B cell (primary cell): ENCODE measurements around the gene GAS5. TPM values are rescaled to one million over a fixed set of nuclear protein-coding genes. Genes with fewer than 3 reads are reported as not detected.

Source experiments
- ATAC-seq: fragments of 200-7000 bp; cut with Tn5 transposase; one replicate; pipeline ENCODE4 v1.10.0; 2021; ENCODE audit warnings: low read depth, mild to moderate bottlenecking, moderate number of reproducible peaks, moderate library complexity
- CTCF ChIA-PET: fragments of 350-600 bp; sonication (Branson Sonifier 250); formaldehyde crosslinking; loops from one replicate; lab custom pipeline; 2021; ENCODE audit warnings: antibody characterized with exemption, inconsistent platforms; lab: Charles Lee
- POLR2A ChIA-PET: fragments of 350-600 bp; sonication (Branson Sonifier 250); formaldehyde crosslinking; loops from one replicate; lab custom pipeline; 2021; ENCODE audit warnings: antibody characterized with exemption; lab: Charles Lee
- DNase-seq: peaks from one replicate; pipeline ENCODE4 v3.0.0; 2013
- H2AFZ ChIP-seq: 2 replicates; pipeline ENCODE4 v1.6.1; 2012; ENCODE audit warnings: mild to moderate bottlenecking, low read depth, low read length; ENCODE audit not compliant: insufficient read depth, poor library complexity, severe bottlenecking
- H3K27ac ChIP-seq, 2 donors: 1 replicate in 1 of 2; 2 replicates in 1 of 2; pipeline ENCODE4 v1.5.1; 2012 to 2013; ENCODE audit warnings: low read length in 2 of 2, mild to moderate bottlenecking in 2 of 2, moderate library complexity in 1 of 2
- H3K27me3 ChIP-seq, 4 experiments: fragments of 200-600 bp in 1 of 4; sonication (generic) in 1 of 4; replicated peaks in 1 of 4; 1 replicate in 2 of 4; 2 replicates in 2 of 4; pipeline versions ENCODE4 v1.6.1 to v1.7.0; 2013 to 2016; ENCODE audit warnings: low read length in 3 of 4, mild to moderate bottlenecking in 2 of 4, mixed read lengths in 1 of 4, moderate library complexity in 1 of 4; ENCODE audit not compliant: insufficient read depth in 4 of 4, control insufficient read depth in 3 of 4; ENCODE audit errors: control extremely low read depth in 1 of 4
- H3K36me3 ChIP-seq, 2 experiments: replicated peaks in 1 of 2; 1 replicate in 1 of 2; 2 replicates in 1 of 2; pipeline versions ENCODE4 v1.6.1 to v1.7.1; 2013; ENCODE audit warnings: low read length in 1 of 2; ENCODE audit not compliant: insufficient read depth in 2 of 2, control insufficient read depth in 1 of 2; ENCODE audit errors: control extremely low read depth in 1 of 2, extremely low read depth in 1 of 2
- H3K4me1 ChIP-seq, 2 donors: fragments of 200-600 bp in 1 of 2; sonication (generic) in 1 of 2; 1 replicate in 1 of 2; 2 replicates in 1 of 2; pipeline versions ENCODE4 v1.5.1 to v1.6.1; 2013 to 2017; ENCODE audit warnings: low read length in 2 of 2; ENCODE audit not compliant: control insufficient read depth in 2 of 2, insufficient read depth in 2 of 2
- H3K4me2 ChIP-seq: replicated peaks from 2 replicates; pipeline ENCODE3; 2012; ENCODE audit warnings: mild to moderate bottlenecking, low read depth, low read length; ENCODE audit not compliant: poor library complexity, severe bottlenecking
- H3K4me3 ChIP-seq, 5 experiments: fragments of 200-600 bp in 1 of 5; sonication (generic) in 1 of 5; 1 replicate in 3 of 5; 2 replicates in 2 of 5; pipeline versions ENCODE4 v1.5.1 to v1.7.0; 2011 to 2016; ENCODE audit warnings: low read length in 4 of 5, mild to moderate bottlenecking in 4 of 5, low read depth in 2 of 5, control low read depth in 1 of 5, moderate library complexity in 1 of 5; ENCODE audit not compliant: insufficient read depth in 1 of 5; ENCODE audit errors: control extremely low read depth in 1 of 5, extremely low read depth in 1 of 5
- H3K79me2 ChIP-seq: fragments of 200-600 bp; sonication (generic); one replicate; pipeline ENCODE4 v1.6.0; 2016; ENCODE audit warnings: low read length; ENCODE audit not compliant: control insufficient read depth, insufficient read depth
- H3K9ac ChIP-seq: fragments of 200-600 bp; sonication (generic); 2 replicates; pipeline ENCODE4 v1.6.1; 2017; ENCODE audit warnings: mild to moderate bottlenecking, low read length, moderate library complexity
- H3K9me3 ChIP-seq, 3 donors: one replicate each; pipeline versions ENCODE4 v1.6.1 to v1.7.1; 2013; ENCODE audit warnings: low read length in 2 of 3; ENCODE audit not compliant: control insufficient read depth in 2 of 3, insufficient read depth in 1 of 3; ENCODE audit errors: control extremely low read depth in 1 of 3
- H4K20me1 ChIP-seq: 2 replicates; pipeline ENCODE4 v1.6.0; 2012; ENCODE audit warnings: mild to moderate bottlenecking, low read length; ENCODE audit not compliant: insufficient read depth, control insufficient read depth, poor library complexity, severe bottlenecking
- H3K27ac Mint-ChIP-seq: one replicate; pipeline ENCODE4 v1.8.0; 2021; ENCODE audit warnings: mixed read lengths
- H3K27me3 Mint-ChIP-seq: one replicate; pipeline ENCODE4 v1.8.0; 2021; ENCODE audit warnings: mixed read lengths
- H3K4me1 Mint-ChIP-seq: one replicate; pipeline ENCODE4 v1.8.0; 2021; ENCODE audit warnings: mixed read lengths
- H3K4me3 Mint-ChIP-seq: one replicate; pipeline ENCODE4 v1.8.0; 2021; ENCODE audit warnings: mixed read lengths
- H3K9me3 Mint-ChIP-seq: one replicate; pipeline ENCODE4 v1.8.0; 2022; ENCODE audit warnings: mixed read lengths; ENCODE audit not compliant: insufficient read depth
- EZH2 ChIP-seq: IDR thresholded peaks from 2 replicates; pipeline ENCODE4 v1.6.1; 2012; ENCODE audit warnings: borderline replicate concordance, low read depth, mild to moderate bottlenecking, moderate library complexity, low read length; ENCODE audit not compliant: insufficient read depth, poor library complexity, severe bottlenecking
- WGBS: methylation state at CpG from one replicate; pipeline ENCODE4 v1.1.5; 2013; ENCODE audit warnings: missing lambda C conversion rate; ENCODE audit not compliant: insufficient coverage; 5-methylcytosine and 5-hydroxymethylcytosine counted together
- intact Hi-C: fragments of 100-400 bp; cut with micrococcal nuclease; formaldehyde crosslinking; loops from one replicate; pipeline ENCODE4 v1.10.0; 2022
- polyA plus RNA-seq: library from polyadenylated mRNA; depleted of rRNA; stranded (reverse); fragments of >200 nt; gene quantifications from 2 replicates; pipeline ENCODE4 v1.2.3, GENCODE V29; 2012
- total RNA-seq, 2 donors: library from RNA; stranded (reverse); fragments of 120-200 nt in 1 of 2; gene quantifications; 1 replicate in 1 of 2; 2 replicates in 1 of 2; pipeline versions ENCODE4 v1.2.3 to v1.2.4, GENCODE V29; 2013 to 2022
- TF ChIP-seq, protein P1 (sequence below): fragments of 200-600 bp; IDR thresholded peaks from one replicate; pipeline ENCODE4 v1.8.0; 2022; ENCODE audit warnings: antibody characterized with exemption, mild to moderate bottlenecking

GAS5 gene
- total and polyA plus RNA-seq, 2 donors (not counting 1 experiment from before 2014, with no cell fraction given), result 472 to 622 TPM

DNA sequence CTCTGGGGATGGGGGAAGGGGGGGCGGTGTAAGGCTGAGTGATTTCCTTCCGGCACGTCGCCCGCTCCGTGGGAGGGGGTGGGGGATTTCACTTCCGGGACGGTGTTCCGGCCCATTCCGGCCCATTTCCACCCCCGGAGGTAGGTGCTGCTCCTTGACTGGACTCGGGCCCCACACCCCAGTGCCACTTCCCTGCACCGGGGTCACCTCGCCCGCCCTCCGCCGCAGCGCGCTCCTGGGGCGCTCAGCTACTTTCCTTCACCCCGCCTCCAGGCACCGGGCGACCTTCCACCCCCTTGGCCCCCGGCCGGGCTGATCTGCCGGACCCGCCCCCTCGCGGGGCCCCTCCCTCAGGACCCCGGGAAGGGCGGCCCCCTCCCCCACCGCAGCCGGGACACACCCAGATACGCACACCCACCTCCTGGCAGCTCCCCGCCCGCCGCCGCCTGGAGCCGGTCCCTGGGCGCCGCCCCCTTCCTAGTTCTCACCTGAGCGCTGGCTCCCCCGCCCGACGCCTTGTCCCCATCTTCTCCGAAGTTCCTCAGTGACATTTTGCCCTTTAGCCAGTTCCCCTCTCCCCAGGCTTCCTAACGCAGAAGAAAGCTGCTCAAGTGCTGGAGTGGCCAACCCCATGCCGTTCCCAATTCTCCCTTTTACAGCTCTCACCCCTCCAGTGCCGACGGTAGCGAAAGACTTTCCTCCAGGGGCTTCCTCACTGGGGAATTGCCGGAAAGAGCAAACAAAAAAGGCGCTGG, 654 bp upstream of the GAS5 start, which contains the start of gene ZBTB37:
Gene ZBTB37, plus strand, starts transcription at position 115 of the 755 bp plus-strand sequence. CDS start 1,846 bp downstream, outside the sequence.
- Histone ChIP-seq H3K27ac (peak within 1 kb of the TSS; percentile 90 to 93), H3K9me3 (no peaks in the 10 kb centered on the region), H3K36me3 (peaks cover 5 to 52% of the 10 kb centered on the region in 2 experiments), H4K20me1 (no peaks in the 10 kb centered on the region), H3K27me3 (no peaks in the 10 kb centered on the region), H3K4me2 (peak within 1 kb of the TSS; percentile 90), H3K9ac (peak within 1 kb of the TSS; percentile 81), H2AFZ (peak within 1 kb of the TSS; percentile 92), H3K4me3 (peak within 1 kb of the TSS; percentile 70 to 98 (median 89)), H3K4me1 (peaks cover 42 to 50% of the 10 kb centered on the region in 2 donors), H3K79me2 (peaks cover 31% of the 10 kb centered on the region)
- DNase-seq, result no peak
- POLR2A ChIA-PET, result interaction anchor here (0.5 to 2.4 kb wide), 17 partner anchors 14 to 1336 kb away, joined by 3 to 16 read pairs (median 4); partner anchors contain the start of genes CACYBP, CENPL, DARS2 and KLHL20
- Mint-ChIP-seq H3K27me3 (no peaks in the 10 kb centered on the region), H3K27ac (peak within 1 kb of the TSS; percentile 98), H3K9me3 (no peaks in the 10 kb centered on the region), H3K4me1 (peaks cover 74% of the 10 kb centered on the region), H3K4me3 (peak within 1 kb of the TSS; percentile 94)
- intact Hi-C loops, result loop anchor here (1.0 to 5.0 kb wide), 8 partner anchors 44 to 1155 kb away; partner anchors contain the start of genes CENPL, DARS2, KLHL20 and MRPS14
- TF ChIP-seq, protein P1, sequence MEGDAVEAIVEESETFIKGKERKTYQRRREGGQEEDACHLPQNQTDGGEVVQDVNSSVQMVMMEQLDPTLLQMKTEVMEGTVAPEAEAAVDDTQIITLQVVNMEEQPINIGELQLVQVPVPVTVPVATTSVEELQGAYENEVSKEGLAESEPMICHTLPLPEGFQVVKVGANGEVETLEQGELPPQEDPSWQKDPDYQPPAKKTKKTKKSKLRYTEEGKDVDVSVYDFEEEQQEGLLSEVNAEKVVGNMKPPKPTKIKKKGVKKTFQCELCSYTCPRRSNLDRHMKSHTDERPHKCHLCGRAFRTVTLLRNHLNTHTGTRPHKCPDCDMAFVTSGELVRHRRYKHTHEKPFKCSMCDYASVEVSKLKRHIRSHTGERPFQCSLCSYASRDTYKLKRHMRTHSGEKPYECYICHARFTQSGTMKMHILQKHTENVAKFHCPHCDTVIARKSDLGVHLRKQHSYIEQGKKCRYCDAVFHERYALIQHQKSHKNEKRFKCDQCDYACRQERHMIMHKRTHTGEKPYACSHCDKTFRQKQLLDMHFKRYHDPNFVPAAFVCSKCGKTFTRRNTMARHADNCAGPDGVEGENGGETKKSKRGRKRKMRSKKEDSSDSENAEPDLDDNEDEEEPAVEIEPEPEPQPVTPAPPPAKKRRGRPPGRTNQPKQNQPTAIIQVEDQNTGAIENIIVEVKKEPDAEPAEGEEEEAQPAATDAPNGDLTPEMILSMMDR, result no peak
- no peak for TF ChIP-seq EZH2
- 1% methylated on average over 51 of the region's 53 CpGs for WGBS
- ATAC-seq, result peak; percentile 63
- CTCF ChIA-PET, result interaction anchor here (1.0 to 1.9 kb wide), 8 partner anchors 44 to 1124 kb away, joined by 3 to 8 read pairs (median 4); partner anchors contain the start of genes CENPL, DARS2 and KLHL20
